ENCODE results near the gene B3GNT3. TPM values are rescaled to one million over a fixed set of nuclear protein-coding genes. Genes with fewer than 3 reads are reported as not detected.
A peak's percentile ranks its signal among the peaks of the same experiment; 100 is the strongest.
"Not testable (repeated sequence)": the region's sequence is repeated elsewhere in the genome, so short reads cannot be mapped to it uniquely, and the experiment has no call there.

The B3GNT3 gene
- polyA plus RNA-seq, 3 donors, result not detected

GRCh38 chr19:17780781-17781180, 14.2 kb upstream of the B3GNT3 start:
- Histone ChIP-seq H3K79me2 (ENCODE audit: insufficient read depth, low read length) (no peaks in the 10 kb centered on the region), H4K20me1 (ENCODE audit: insufficient read depth, low read length) (peaks cover 31% of the 10 kb centered on the region), H3K36me3 (replicated peaks in 1 of 2; ENCODE audit: control insufficient read depth in 1 of 2, insufficient read depth in 2 of 2, low read length in 2 of 2) (peaks cover 52 to 61% of the 10 kb centered on the region in 2 donors), H3K4me2 (replicated peaks; ENCODE audit: extremely low read depth, low read length, poor library complexity, severe bottlenecking) (no peak overlapping the region), H3K9ac (ENCODE audit: insufficient read depth, low read length, poor library complexity, severe bottlenecking) (no peak overlapping the region), H3K4me1 (ENCODE audit: control insufficient read depth in 1 of 2, insufficient read depth in 2 of 2, low read length in 2 of 2) (peaks cover 14 to 23% of the 10 kb centered on the region in 2 donors), H3K27me3 (ENCODE audit: control insufficient read depth in 2 of 2, insufficient read depth in 2 of 2, low read length in 2 of 2) (no peaks in the 10 kb centered on the region), H3K27ac (ENCODE audit: low read depth in 1 of 2, low read length in 2 of 2) (no peak overlapping the region), H2AFZ (ENCODE audit: insufficient read depth, low read depth, low read length, poor library complexity, severe bottlenecking) (no peak overlapping the region), H3K4me3 (replicated peaks in 1 of 3; ENCODE audit: low read depth in 2 of 3, low read length in 3 of 3) (no peak overlapping the region), H3K9me3 (replicated peaks in 1 of 2; ENCODE audit: control insufficient read depth in 1 of 2, insufficient read depth in 1 of 2, low read length in 2 of 2) (no peaks in the 10 kb centered on the region)
- H3K4me3 Mint-ChIP-seq, result no peak overlapping the region
- DNase-seq, result no peak
- peaks cover 49 to 64% of the 10 kb centered on the region in 2 donors for H3K36me3 Mint-ChIP-seq
- peaks cover 0 to 3% (median 2%) of the 10 kb centered on the region in 3 donors for H3K27me3 Mint-ChIP-seq (ENCODE audit: low read depth in 3 of 3)
- H3K4me1 Mint-ChIP-seq, result peaks cover 25% of the 10 kb centered on the region
- peaks cover 0 to 6% (median 0%) of the 10 kb centered on the region in 7 donors for H3K9me3 Mint-ChIP-seq
- H3K27ac Mint-ChIP-seq, result no peak overlapping the region
- TF ChIP-seq, protein P1, sequence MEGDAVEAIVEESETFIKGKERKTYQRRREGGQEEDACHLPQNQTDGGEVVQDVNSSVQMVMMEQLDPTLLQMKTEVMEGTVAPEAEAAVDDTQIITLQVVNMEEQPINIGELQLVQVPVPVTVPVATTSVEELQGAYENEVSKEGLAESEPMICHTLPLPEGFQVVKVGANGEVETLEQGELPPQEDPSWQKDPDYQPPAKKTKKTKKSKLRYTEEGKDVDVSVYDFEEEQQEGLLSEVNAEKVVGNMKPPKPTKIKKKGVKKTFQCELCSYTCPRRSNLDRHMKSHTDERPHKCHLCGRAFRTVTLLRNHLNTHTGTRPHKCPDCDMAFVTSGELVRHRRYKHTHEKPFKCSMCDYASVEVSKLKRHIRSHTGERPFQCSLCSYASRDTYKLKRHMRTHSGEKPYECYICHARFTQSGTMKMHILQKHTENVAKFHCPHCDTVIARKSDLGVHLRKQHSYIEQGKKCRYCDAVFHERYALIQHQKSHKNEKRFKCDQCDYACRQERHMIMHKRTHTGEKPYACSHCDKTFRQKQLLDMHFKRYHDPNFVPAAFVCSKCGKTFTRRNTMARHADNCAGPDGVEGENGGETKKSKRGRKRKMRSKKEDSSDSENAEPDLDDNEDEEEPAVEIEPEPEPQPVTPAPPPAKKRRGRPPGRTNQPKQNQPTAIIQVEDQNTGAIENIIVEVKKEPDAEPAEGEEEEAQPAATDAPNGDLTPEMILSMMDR (IDR thresholded peaks at IDR 0.05), result no peak
- intact Hi-C loops (cut with micrococcal nuclease), result no loop called here
- no CpG with 5 or more reads among the region's 2 CpGs for WGBS (ENCODE audit: insufficient coverage)

GRCh38 chr19:17783721-17784120, 11.2 kb upstream of the B3GNT3 start:
- H3K4me3 ChIP-seq (replicated peaks in 1 of 3; ENCODE audit: low read depth in 2 of 3, low read length in 3 of 3); H3K4me2 ChIP-seq (replicated peaks; ENCODE audit: extremely low read depth, low read length, poor library complexity, severe bottlenecking); H3K27ac ChIP-seq (ENCODE audit: low read depth in 1 of 2, low read length in 2 of 2); H2AFZ ChIP-seq (ENCODE audit: insufficient read depth, low read depth, low read length, poor library complexity, severe bottlenecking); H3K9me3 Mint-ChIP-seq; H3K27me3 Mint-ChIP-seq (ENCODE audit: low read depth in 3 of 3); H3K4me3 Mint-ChIP-seq; H3K9ac ChIP-seq (ENCODE audit: insufficient read depth, low read length, poor library complexity, severe bottlenecking); H3K79me2 ChIP-seq (ENCODE audit: insufficient read depth, low read length); H3K27me3 ChIP-seq (ENCODE audit: control insufficient read depth in 2 of 2, insufficient read depth in 2 of 2, low read length in 2 of 2); H3K9me3 ChIP-seq (replicated peaks in 1 of 2; ENCODE audit: control insufficient read depth in 1 of 2, insufficient read depth in 1 of 2, low read length in 2 of 2); intact Hi-C loops (cut with micrococcal nuclease); DNase-seq: not testable (repeated sequence)
- H3K36me3 ChIP-seq (replicated peaks in 1 of 2; ENCODE audit: control insufficient read depth in 1 of 2, insufficient read depth in 2 of 2, low read length in 2 of 2), result peaks cover 60 to 76% of the 10 kb centered on the region in 2 donors
- H3K4me1 ChIP-seq (ENCODE audit: control insufficient read depth in 1 of 2, insufficient read depth in 2 of 2, low read length in 2 of 2), result peaks cover 10 to 13% of the 10 kb centered on the region in 2 donors
- H3K27ac Mint-ChIP-seq, result peak overlapping the region in 1 of 7 donors; percentile 8
- 92% methylated on average over 3 of the region's 5 CpGs for WGBS (ENCODE audit: insufficient coverage)
- H3K4me1 Mint-ChIP-seq, result peaks cover 13% of the 10 kb centered on the region
- H3K36me3 Mint-ChIP-seq, result peaks cover 57 to 75% of the 10 kb centered on the region in 2 donors
- peaks cover 29% of the 10 kb centered on the region for H4K20me1 ChIP-seq (ENCODE audit: insufficient read depth, low read length)
